CD4-positive, alpha-beta T cell treated with Interferon gamma for 1 hour (primary cell): ENCODE results near the gene RNF148.
"Not testable (repeated sequence)": the region's sequence is repeated elsewhere in the genome, so short reads cannot be mapped to it uniquely, and the experiment has no call there.

ENCODE experiments used
- DNase-seq: peaks from one replicate; pipeline ENCODE4 v3.0.0-alpha.2; 2020

RNF148 gene

GRCh38 chr7:122689346-122690109 lies 13.2 kb downstream of the RNF148 start:
- DNase-seq, result no peak

GRCh38 chr7:122688400-122688998 lies 14.2 kb downstream of the RNF148 start:
- no peak for DNase-seq

GRCh38 chr7:122686360-122686878 lies 16.3 kb downstream of the RNF148 start:
- no peak for DNase-seq

GRCh38 chr7:122684504-122684903 lies 18.2 kb downstream of the RNF148 start:
- DNase-seq, result no peak

GRCh38 chr7:122682815-122683550 lies 19.7 kb downstream of the RNF148 start:
- DNase-seq, result no peak

DNA sequence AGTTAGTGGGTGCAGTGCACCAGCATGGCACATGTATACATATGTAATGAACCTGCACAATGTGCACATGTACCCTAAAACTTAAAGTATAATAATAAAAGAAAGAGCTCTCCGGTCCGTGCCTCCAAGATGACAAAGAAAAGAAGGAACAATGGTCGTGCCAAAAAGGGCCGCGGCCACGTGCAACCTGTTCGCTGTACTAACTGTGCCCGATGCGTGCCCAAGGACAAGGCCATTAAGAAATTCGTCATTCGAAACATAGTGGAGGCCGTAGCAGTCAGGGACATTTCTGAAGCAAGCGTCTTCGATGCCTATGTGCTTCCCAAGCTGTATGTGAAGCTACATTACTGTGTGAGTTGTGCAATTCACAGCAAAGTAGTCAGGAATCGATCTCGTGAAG lies 21.5 kb downstream of the RNF148 start:
- DNase-seq, result not testable (repeated sequence)

DNA sequence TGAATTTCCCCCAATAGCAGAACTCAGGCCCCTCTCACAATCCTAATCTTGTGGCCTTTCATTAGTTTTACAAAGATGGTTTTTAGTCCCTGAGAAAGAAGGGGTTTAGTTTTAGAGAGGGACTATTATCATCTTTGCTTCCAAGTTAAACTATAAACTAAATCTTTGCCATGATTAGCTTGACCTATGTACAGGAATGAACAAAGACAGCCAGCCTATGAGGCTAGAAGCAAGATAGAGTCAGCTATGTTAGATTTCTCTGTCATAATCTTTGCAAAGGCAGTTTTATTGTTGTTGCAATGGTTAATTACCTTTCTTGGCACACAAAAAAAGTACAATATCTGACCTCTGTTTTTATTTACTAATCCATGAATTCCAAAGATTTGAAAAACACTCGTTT lies 22.9 kb downstream of the RNF148 start:
- DNase-seq, result no peak

DNA sequence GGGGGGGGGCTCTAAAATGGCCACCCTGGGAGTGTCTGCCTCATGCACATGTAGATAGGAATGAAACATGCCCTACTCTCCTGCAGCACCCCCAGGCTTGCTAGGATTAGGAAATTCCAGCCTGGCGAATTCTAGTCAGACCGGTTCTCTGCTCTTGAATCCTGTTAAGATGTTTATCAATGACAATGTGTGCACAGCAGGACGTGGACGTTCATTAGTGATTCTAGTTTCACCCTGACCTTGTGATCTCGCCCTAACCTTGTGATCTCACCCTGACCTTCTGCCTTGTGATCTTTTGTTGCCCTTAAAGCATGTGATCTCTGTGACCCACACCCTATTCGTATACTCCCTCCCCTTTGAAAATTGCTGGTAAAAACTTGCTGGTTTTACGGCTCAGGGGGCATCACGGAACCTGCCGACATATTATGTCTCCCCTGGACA lies 23.4 kb downstream of the RNF148 start:
- DNase-seq, result not testable (repeated sequence)

DNA sequence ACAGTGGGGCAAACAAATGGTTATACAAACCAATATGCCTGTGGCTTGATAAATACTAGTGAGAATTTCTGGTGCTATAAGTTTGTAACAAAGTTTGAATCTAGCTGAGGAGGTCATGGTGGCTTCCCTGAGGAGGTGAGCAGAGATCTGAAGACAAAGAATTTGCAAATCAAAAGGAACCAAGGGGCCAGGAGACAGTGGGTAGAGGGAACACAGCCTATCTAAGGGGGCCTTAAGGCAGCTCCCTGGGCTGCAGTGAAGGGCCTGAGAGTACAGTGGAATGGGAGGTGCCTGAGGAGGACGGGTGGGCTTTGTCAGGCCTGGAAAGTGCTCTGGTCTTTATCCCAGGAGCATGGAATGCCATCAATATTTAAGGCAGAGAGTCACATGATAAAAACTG lies 25.6 kb downstream of the RNF148 start:
- no peak for DNase-seq

- DNase-seq, result no peak
Measured at GRCh38 chr7:122676466-122676865, 26.3 kb downstream of the RNF148 start.

GRCh38 chr7:122675621-122676020 lies 27.1 kb downstream of the RNF148 start:
- DNase-seq, result no peak

GRCh38 chr7:122675011-122675410 lies 27.7 kb downstream of the RNF148 start:
- DNase-seq, result no peak

GRCh38 chr7:122674502-122674901 lies 28.2 kb downstream of the RNF148 start:
- no peak for DNase-seq

- DNase-seq, result no peak
Measured at GRCh38 chr7:122673951-122674350, 28.8 kb downstream of the RNF148 start.

- DNase-seq, result no peak
Measured at GRCh38 chr7:122672536-122672935, 30.2 kb downstream of the RNF148 start.

- DNase-seq, result no peak
Measured at GRCh38 chr7:122663733-122664132, 39.0 kb downstream of the RNF148 start.

DNA sequence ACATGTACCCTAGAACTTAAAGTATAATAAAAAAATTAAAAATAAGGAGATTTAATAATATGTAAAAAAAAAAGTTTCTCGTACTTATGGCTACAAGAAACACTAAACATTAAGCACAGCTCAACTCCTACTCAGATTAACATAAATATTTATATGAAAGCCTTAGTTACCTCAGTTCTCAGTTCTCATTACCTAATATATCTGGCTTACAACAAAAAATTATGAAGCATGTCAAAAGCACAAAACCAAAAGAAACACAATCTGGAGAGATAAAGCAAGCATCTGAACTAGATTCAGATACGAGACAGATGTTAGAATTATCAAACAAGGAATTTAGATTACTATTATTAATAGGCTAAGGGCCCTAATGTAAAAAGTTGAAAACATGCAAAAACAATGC lies 43.9 kb downstream of the RNF148 start:
- no peak for DNase-seq

DNA sequence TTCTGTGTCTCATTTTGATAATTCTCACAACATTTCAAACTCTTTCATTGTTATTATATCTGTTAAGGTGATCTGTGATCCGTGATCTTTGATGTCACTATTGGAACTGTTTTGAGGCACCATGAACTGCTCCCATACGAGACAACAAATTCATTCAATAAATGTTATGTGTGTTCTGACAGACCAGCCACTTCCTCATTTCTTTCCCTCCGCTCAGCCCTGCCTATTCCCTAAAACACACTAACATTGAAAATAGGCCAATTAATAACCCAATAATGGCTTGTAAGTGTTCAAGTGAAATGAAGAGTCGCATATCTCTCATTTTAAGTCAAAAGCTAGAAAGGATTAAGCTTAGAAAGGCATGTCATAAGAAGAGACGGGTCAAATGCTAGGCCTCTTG lies 49.0 kb downstream of the RNF148 start:
- DNase-seq, result no peak

DNA sequence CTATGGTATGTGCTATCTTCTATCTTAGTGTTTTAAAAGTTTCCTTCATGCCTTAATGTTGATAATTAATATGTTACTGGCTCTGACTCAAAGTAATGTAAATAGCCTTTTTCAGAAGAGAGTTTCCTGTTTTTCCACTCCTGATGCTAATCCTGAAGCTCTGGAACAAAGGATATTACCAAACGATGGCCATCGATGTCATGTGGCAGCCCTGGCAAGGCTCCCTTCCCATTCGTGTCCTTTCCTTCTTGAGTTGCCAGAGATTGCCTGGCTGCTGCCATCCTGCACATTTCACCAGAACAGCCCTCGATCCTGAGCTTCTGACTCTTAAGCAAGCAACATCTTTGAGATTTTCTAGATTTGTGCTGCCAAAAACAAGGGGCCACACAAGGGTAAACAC lies 49.8 kb downstream of the RNF148 start:
- no peak for DNase-seq
